Posterior vena cava (tissue), 2 donors: ENCODE data around the gene RAB28. TPM values are rescaled to one million over a fixed set of nuclear protein-coding genes. Genes with fewer than 3 reads are reported as not detected.
"Not testable (repeated sequence)": the region's sequence is repeated elsewhere in the genome, so short reads cannot be mapped to it uniquely, and the experiment has no call there.

Source experiments
- DNase-seq: peaks from one replicate; pipeline ENCODE4 v3.0.0-alpha.2; 2020; ENCODE audit warnings: low spot score
- intact Hi-C, 2 donors: fragments of 100-400 bp; cut with DNase I; formaldehyde crosslinking; loops; one replicate each; pipeline versions ENCODE4 v1.14.1 to v1.14.2; 2022 to 2023
- total RNA-seq, 2 donors: library from RNA; stranded (reverse); fragmentation: NEBNext Ultra II Directional; extraction: Animal tissue kit (Norgen Biotek cat#: 25700); gene quantifications; one replicate each; pipeline ENCODE4 v1.2.1, GENCODE V29; 2021
- donor health status: DM: yes; HTN: yes; CAD: no.
- donor health status: DM: yes; HTN: yes; CAD: no.

Gene RAB28
- total RNA-seq, 2 donors from 2014 or later, result 13.9 TPM

DNA sequence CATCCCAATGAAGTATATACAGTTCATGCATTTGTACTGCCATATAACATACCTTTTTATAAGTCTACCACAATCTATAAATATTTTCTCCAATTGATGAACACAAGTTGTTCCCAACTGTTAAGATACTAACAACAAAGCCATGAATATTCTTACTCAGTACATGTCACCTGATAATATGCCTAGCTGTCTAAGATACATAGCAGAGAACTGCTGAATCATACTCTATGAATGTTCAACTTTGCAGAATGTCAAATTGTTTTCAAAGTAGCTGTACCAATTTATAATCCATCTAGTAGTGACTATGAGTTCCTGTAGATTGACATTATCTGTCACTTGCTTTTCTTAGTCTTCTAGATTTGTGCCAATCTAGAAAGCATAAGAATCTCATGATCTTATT is 84.9 kb downstream of the RAB28 start:
- intact Hi-C loops, result no loop called here
- no peak for DNase-seq

DNA sequence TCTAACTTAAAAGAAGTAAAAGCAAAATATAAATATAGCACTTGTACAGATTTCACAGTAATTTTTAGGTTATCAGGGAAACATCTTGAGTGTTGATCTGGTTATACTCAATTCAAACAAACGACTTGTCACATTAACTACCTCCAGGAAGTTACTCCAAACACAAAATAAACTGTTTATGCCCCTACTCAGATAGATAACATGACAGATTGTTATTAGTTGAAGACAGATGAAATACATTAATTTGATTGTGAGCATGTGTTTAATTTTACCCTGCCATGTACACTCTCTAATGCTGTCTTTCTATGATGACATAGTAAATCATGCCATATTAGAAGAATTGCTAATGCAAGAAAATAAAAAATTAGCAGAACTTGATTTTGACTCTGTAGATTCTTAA is 88.0 kb downstream of the RAB28 start:
- intact Hi-C loops, result no loop called here
- no peak for DNase-seq

DNA sequence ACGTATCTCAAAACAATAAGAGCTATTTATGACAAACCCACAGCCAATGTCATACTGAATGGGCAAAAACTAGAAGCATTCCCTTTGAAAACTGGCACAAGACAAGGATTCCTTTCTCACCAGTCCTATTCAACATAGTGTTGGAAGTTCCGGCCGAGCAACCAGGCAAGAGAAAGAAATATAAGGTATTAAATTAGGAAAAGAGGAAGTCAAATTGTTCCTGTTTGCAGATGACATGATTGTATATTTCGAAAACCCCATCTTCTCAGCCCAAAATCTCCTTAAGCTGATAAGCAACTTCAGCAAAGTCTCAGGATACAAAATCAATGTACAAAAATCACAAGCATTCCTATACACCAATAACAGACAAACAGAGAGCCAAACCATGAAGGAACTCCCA is 94.2 kb downstream of the RAB28 start:
- intact Hi-C loops, DNase-seq: not testable (repeated sequence)

DNA sequence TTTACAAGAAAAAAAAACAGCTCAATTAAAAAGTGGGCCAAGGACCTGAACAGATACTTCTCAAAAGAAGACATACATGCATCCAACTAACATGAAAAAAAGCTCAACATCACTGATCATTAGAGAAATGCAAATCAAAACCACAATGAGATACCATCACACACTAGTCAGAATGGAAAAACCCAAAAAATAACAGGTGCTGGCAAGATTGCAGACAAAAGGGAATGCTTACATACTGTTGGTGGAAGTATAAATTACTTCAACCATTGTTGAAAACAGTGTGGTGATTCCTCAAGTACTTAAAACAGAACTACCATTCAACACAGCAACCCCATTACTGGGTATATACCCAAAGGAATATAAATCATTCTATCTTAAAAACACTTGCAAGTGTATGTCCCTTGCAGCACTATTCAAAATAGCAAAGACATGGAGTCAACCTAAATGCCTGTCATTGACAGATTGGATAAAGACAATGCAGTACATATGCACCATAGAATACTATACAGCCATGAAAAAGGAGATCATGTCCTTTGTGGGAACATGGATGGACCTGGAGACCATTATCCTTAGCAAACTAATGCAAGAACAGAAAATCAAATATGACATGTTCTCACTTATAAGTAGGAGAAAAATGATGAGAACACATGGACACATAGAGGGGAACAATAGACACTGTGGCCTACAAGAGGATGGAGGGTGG is 97.6 kb downstream of the RAB28 start:
- intact Hi-C loops, result no loop called here
- DNase-seq, result no peak

DNA sequence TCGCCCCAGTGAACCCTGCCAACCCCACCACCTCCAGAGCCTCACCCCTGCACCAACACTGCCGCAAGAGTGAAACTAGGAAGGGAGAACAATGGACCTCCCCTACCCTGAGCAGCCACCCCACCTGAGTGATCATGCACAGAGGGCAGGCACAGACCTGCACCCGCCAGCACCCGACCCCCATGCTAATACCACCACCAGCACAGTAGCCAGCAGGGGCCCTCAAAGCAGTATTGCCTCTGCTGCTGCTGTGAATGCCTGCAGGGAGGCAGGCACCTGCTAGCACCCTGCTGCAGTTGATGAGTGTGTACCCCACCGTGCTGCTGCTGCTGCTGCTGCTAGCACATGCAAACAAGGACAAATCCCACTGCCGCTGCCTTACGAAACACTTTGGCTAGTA is 100.1 kb downstream of the RAB28 start:
- intact Hi-C loops, result no loop called here
- no peak for DNase-seq

DNA sequence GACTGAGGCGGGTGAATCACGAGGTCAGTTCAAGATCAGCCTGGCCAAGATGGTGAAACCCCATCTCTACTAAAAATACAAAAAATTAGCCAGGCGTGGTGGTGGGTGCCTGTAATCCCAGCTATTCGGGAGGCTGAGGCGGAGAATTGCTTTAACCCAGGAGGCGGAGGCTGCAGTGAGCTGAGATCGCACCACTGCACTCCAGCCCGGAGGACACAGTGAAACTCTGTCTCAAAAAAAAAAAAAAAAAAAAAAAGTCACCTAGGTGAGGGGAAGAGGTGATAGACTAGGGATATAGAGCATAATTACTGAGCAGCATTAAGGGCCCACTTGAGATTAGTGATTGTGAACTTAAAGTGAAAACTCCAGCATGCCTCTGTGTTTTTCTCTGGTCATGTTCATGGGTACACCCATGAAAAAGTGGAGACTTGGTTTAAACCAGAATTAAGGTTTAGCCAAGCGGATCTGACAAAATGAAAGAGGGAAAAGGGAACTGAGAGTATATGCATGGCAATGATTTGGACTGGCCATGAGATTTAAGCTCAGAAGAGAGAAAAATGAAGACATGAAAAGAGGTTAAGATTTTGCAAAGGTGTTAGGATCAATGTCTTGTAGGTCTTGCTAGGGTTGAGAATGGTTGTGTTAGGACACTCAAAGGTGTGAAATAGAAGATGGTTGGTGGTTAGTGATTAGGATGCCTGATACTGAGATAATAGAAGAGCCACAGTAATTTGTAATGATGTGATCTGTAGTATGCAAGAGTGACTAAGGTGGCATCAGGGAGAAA is 105.0 kb downstream of the RAB28 start:
- DNase-seq, result no peak
- intact Hi-C loops, result no loop called here

DNA sequence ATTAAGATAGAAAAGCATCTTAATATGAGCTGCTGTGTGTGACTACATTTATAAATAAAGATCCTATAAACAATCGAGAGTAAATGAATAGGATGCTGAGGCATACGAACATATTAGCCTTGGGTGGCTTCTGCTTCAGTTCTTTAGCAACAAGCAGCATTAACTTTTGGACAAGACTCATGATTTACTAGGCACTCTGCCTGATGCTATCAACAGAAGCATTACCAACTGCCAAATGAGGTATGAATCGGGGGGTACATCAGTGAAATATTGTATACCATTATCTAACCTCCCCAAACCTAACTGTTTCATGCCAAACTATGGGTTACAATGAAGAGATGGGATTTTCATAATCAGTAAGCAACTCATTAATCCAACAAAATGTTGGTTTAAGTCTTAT is 113.1 kb downstream of the RAB28 start:
- DNase-seq, result no peak
- intact Hi-C loops, result no loop called here

DNA sequence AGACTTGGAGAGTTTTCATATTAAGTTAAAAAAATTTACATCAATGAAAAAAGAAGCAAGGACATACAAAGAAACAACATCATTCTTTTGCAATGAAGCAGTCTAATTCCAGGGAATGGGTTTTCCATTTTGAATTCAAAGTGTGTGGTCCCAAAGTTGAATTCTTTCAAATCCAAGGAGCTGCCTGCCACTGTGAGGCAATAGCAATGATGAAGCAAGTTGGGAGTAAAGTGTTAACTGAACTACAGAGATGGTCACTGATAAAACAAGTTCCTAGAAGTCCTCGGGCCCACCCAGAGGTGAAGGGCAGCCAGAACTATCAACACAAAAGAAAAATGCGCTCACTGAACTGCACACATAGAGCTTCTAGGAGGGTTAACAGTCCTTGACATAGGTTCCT is 115.9 kb downstream of the RAB28 start:
- no peak for DNase-seq
- intact Hi-C loops, result no loop called here

DNA sequence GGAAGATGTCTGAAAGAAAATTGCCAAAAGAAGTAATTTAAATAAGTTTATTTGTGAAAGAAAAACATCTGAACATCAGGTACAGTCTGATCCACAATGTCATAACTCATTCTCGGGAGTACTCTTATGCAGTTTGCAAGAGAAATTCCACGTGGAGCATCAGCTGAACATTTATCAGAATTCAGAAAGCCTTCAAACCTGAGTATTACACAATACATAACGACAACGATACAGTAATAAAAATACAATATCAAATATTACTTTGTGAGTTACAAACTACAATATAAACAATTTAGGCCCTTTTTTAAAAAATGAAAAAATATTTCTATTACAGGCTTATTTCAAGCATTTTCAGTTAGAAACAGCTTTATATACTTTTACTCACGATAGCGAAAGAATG is 116.4 kb downstream of the RAB28 start:
- intact Hi-C loops, result no loop called here
- DNase-seq, result no peak

DNA sequence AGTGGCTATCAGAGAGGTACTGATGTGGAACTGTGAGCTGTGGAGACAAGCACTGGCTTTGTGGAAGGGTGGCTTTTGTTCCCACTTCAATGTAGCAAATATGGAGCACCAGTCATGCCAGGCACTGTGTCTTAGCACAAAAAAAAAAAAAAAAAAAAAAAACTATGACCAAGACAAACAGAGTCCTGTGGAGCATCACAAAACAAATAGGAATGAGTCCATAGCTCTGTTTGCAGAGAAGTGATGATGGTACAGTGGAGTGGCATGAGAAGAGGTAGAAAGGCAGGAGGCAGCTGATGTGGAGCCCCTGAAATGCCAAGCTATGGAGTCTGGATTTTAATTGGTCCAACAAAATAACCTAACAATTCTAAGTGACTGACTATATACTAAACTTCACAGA is 116.9 kb downstream of the RAB28 start:
- DNase-seq, result no peak
- intact Hi-C loops, result no loop called here

DNA sequence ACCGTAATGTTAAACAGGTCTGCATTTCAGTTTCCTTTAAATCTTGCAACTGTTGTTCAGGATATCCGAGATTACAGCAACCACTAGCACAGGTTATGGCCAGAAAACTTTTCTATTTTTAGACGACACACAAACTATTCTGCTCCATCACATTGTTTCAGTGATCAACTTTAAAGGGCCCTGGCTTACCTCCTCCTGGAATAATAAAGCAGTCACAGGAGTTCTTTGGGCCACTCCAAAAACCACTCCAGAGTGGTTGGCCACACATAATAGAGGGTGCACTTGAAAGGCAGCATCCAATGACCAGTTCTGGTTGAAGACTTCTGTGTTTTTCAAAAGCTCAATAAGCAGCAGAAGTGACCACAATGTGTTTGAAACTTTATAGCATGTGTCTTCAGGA is 118.9 kb downstream of the RAB28 start:
- intact Hi-C loops, result no loop called here

DNA sequence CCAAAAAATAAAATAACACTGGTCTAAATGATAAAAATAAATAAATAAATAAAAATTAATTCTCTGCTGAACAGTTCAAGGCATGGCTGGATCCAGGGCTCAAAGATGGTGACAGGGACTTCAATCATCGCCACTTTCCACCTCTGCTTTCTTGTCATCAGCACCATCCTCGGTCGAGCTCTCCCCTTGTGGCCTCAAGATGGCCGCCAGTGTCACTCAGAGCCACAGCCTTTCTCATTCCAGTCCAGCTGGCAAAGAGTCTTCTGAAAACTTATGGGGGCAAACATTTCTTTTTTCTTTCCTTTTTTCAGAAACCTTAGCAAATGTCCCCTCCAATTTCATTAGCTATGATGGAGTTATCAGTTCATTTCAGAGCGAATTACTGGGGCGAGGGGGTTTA is 119.5 kb downstream of the RAB28 start:
- intact Hi-C loops, result no loop called here
- DNase-seq, result no peak

More for the DNA sequence above, 118.9 kb downstream of the RAB28 start:
- no peak for DNase-seq

DNA sequence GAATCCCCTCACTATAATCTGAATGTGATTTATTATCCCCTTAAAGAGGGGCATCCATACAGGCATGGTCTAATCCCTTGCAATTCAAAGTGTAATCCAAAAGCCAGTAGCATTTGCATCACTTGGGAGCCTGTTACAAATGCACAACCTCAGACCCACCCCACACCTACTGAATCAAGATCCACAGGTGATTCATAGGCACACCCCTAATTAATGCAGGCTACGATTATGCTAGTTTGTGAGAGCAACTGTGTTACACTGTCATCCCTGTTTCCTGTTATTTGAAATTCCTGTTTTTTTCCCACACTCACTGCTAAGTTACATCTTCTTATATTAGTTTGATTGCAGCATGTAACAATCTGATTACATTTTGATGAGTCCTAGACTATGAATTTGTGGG is 120.0 kb downstream of the RAB28 start:
- intact Hi-C loops, result no loop called here
- no peak for DNase-seq

DNA sequence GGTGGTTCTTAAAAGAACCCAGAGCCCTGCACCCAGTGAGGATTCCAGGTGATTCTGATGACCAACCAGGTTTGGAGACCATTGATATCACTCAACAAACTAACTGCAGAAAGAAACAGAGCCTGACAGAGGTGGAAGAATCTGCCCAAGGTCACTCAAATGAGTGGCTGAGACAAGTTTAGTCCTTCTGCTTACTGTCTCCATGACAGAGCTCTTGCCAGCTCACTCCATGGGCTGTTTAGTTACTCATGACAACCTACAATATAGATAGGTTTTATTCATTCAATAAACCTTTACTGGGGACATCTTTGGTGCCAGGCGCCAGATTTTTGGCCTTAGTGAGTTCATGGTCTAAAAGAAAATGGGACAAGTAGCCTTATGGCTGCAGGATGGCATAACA is 124.3 kb downstream of the RAB28 start:
- DNase-seq, result no peak
- intact Hi-C loops, result no loop called here

DNA sequence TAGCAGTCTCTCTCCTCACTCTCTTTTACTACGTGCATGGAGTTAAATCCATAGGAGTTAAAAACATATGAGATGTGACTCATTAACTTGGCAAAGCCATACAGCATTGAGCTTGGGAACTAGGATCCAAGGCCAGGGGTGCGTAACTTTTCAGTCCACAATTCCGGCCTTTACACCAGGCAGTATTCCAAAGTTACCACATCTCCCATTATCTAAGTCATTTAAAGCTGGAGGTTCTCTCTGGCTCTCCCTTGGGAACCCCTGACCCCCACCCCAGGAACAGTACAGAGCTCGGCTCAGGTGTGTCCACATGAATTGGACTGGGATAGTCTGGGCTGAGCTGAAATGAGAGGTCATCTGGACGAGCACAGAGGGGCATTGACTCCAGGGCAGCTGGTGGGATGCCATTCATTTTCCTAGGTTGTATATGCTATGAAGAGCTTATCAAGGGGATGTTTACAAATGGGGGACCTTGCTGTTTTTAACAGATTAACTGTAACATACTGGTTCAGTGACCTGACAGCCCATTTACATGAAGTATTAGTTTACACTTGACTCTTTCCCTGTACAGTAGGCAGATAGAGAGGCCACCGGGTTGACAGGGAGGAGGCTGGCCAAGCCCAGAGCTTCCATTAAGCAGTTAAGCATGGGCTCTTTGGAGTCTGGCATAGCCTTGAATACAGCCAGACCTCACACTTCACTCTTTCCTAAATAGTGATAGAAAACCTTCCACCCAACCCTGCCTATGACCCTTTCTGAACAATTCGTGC is 128.8 kb downstream of the RAB28 start:
- no peak for DNase-seq
- intact Hi-C loops, result no loop called here

DNA sequence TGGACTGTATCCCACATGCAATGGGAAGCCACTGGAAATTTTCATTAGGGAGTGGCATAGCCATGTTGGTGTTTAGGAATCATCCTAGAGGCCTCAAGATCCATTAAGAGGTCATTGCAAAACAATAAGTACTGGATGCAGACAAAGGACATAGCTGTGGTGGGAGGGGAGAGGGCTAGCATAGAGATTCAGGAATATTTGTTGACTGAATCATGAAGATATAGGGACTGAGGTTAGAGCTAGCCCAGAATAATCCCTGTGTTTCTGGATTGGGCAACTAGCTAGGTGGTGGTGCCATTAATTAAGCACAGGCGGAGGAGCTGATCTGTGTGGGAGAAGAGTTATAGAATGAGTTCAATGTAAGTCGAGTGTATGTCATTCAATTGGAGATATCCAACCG is 135.0 kb downstream of the RAB28 start:
- intact Hi-C loops, result no loop called here
- no peak for DNase-seq

DNA sequence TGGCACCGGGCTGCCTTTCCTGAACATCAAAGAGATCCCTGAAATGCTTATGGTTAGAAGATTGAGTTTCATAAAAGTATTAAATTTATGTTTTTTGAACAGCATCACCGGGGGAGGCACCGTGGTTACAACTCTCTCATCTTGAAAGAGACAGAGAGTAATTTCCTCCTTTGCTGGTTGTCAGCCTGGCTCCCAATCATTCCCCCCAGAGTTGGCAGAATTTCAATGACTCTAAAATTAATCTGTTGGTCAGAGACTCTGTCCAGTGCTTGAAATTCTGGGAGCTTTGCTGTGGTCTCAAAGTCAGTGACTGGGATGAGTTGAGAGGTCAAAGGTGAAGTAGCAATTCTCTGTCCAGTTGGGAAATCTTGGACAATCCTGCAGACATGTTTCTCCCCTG is 135.9 kb downstream of the RAB28 start:
- intact Hi-C loops, result no loop called here
- no peak for DNase-seq

DNA sequence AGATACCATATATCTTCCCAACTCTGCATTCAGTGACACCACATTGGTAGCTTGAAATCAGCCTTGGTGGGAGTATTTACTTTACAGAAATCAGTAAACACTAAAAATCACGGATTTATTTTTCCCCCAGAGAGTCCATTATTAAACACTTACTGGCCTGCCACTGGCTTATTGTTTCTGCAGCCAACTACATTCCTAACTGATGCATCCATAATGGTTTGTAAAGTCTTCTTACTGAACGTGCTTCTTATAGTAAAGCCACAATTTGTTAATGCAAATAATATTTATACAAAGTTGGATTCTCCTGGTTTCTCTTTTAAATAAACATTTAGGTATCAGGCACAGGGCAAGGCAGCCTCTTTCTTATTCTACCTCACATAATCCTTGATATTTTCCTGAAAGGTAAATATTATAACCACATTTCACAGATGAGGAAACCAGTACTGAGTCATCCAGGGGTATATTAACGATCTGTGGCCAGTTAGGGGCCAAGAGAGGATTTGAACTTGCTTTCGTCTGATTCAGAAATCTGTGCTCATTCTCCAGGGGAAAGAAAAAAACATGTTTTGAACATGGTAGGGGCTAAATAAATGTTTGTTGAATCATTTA is 136.5 kb downstream of the RAB28 start:
- no peak for DNase-seq
- intact Hi-C loops, result no loop called here

DNA sequence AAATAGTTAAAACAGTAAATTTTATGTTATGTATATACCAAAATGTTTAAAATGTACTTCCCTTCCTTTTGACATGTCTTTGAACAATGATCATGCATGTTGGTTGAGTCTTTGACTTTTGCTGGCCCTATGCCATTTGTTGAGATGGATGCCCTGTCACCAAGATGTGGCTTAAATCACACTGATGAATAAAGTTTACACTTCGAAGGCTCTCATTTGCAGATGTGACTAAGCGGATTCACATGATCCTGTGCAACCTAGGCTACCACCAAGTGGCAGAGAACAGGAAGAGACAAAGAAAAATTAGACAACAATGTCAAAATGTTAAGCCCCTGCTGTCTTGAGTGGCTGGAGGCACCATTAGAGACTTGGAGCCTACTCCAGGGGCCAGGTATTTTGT is 139.9 kb downstream of the RAB28 start:
- intact Hi-C loops, result no loop called here
- DNase-seq, result no peak

DNA sequence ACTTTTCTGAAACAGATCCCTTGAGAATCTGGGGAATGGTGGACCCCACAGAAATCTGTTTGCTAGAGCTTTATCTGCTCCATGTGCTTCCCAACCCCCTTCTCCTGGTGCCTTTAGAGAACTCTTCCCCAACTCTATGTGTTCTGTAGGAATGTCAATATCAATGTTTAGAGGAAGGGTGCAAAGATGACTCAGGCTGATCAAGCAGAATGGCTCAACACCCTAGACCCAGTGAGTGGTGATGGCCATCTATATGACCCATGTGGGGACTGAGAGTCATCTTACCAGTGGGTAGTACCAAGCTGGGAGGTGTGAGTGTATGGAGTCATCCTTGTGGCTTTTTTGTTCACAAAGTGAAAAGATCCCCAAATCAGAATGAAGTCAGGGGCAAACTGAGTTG is 143.5 kb downstream of the RAB28 start:
- no peak for DNase-seq
- intact Hi-C loops, result no loop called here
